ENCODE results near the gene AGAP1.

The AGAP1 gene

DNA sequence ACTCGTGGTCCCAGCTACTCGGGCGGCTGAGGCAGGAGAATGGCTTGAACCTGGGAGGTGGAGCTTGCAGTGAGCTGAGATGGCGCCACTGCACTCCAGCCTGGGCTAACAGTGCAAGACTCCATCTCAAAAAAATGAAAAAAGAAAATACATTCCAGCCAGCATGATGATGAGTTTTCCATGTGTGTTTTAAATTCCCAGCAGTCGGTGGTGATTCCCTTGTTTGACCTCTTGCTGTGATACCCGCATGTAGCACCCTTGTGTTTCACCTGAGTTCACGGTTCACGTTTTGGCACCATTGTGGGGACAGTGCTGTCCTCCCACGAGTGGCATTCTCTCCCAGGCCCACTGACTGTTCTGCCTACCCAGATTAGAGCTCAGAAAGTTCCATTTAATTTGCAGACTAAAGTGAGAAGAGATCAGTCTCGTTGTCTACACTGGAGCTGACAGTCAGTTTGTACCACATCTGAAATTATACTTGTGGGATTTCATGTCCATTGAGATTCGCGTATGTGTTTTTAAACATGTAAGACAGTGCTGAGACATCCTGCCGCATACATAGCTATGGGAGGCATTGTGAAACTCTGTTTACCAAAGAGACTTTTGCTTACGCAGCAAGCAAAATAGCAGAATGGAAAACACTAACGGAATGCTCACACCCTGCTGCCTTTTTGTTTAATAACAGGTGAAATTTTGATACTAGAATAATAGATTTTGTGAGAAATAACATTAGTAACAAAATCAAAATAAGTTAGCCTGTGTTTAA, 517.3 kb downstream of the AGAP1 start:
- H3K4me3 ChIP-seq (ENCODE audit: low read depth, low read length) = no peak overlapping the region

DNA sequence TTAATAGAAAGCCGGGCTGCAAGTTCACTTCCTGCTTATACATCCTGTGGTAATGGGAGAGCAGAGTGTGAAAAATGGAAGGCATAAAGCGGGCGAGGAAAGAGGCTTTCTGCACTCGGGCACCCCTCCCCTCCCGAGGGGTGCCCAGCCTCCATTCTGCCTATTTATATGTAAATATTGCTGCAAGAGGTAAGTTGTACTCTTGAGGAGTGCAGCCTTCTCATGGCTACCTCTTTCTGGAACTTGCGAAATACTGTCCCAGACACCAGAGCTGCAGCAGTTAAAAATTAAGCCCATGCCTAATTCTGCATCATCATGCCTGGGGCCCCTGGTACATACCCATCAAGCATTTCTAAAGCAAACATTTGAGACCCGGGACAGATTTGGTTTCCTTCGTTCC, 518.3 kb downstream of the AGAP1 start:
- H3K4me3 ChIP-seq (ENCODE audit: low read depth, low read length) = no peak overlapping the region

GRCh38 chr2:236014408-236015131, 520.7 kb downstream of the AGAP1 start:
- no peak overlapping the region for H3K4me3 ChIP-seq (ENCODE audit: low read depth, low read length)

DNA sequence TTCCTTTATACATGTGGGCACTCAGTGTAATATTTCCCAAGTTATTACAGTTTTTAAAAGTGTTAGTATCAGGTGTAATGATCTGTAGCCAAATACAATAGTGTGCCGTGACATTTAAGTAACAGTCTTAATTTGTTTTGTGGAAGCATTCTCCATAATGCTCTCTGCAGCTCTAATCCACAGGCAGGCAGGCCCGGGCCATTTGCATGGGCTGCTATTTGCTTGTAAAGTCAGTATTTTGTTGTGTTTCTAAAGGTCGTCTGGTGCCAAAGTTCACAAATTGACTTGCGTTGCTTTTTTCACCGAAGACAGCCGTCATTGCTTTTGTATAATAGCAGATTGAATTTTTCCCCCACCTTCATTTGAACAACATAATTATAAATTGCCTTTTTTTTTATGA, 521.3 kb downstream of the AGAP1 start:
- no peak overlapping the region for H3K4me3 ChIP-seq (ENCODE audit: low read depth, low read length)

GRCh38 chr2:236016496-236016895, 522.7 kb downstream of the AGAP1 start:
- H3K4me3 ChIP-seq (ENCODE audit: low read depth, low read length) = no peak overlapping the region

DNA sequence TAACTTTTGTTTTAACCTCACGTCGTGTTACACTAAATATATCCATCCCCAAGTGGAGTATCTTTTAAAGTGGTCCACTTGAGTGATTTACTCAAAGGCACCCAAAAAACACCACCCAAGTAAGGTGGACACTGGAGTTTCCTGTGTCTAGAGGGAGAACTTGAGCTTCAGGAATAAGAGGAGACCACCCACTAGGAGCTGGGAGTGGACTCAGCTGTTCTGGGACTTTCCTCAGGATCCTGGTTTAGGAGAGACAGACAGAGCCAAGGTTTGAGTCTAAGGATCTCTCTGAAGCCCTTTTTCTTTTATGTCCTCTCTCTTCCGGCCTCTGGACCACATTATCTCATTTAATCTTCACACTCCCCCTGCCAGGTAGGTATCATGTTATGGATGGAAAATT, 523.6 kb downstream of the AGAP1 start:
- H3K4me3 ChIP-seq (ENCODE audit: low read depth, low read length) = no peak overlapping the region

GRCh38 chr2:236019434-236019833, 525.6 kb downstream of the AGAP1 start:
- no peak overlapping the region for H3K4me3 ChIP-seq (ENCODE audit: low read depth, low read length)

- no peak overlapping the region for H3K4me3 ChIP-seq (ENCODE audit: low read depth, low read length)
These were observed 527.7 kb downstream of the AGAP1 start for GRCh38 chr2:236021499-236022057.

DNA sequence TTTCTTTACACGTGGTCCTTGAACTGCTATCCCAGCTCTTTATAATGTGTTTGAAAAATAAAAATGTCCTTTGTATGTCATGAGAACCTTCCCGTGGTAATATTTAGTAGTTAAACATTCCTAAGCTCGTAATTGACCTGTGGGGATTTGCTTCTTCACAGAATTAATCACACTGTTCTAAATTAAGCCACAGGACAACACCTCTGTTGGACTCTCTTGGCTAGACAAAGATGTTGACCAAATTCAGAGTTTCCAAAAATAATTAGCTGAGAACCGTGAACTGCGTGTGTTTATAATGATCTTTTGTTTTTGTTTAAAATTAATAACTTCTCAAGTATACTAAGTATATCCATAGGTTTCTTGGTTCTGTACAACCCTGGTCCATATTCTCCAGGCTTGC, 528.3 kb downstream of the AGAP1 start:
- no peak overlapping the region for H3K4me3 ChIP-seq (ENCODE audit: low read depth, low read length)

- H3K4me3 ChIP-seq (ENCODE audit: low read depth, low read length) = no peak overlapping the region
These were observed 532.0 kb downstream of the AGAP1 start for GRCh38 chr2:236025892-236026291.

DNA sequence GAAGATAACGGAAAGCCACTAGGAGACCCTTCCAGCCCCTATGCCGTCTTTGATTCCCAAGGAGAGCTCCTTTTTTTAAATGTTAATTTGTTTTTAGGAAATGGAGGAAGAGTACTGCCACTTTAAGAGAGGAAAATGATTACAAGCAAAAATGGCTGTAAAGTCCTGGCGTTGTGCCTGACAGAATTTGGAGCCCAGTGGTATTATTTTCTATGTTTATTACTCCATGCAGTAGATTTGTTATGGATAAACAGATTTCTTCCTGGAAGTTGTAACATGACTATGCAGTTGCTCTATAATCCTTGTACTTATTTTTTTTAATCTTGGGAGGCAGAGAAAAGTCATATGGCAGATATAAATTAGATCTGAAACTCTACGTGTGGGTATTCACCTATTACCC, 533.0 kb downstream of the AGAP1 start:
- H3K4me3 ChIP-seq (ENCODE audit: low read depth, low read length) = no peak overlapping the region

DNA sequence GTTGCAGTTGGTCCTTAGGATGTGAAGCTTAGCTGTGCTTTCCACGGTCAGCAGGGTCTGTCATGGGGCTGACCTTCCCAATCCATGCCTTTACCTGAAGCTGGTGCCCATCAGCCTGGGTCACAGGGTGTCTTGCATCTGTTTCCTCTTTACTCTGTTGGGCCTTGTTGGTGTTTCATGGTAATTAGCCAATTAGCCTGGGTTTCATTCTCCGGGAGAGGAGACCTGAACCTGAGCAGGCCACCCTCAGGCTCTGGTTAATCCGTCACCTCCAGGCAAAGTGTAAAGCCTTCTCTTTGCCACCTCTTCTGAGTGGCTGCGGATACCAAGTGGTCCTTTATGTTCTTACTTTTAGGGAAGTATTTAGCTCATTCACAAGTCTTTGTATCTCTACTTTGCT, 534.2 kb downstream of the AGAP1 start:
- no peak overlapping the region for H3K4me3 ChIP-seq (ENCODE audit: low read depth, low read length)

- no peak overlapping the region for H3K4me3 ChIP-seq (ENCODE audit: low read depth, low read length)
These were observed 539.6 kb downstream of the AGAP1 start for GRCh38 chr2:236033462-236033861.

- H3K4me3 ChIP-seq (ENCODE audit: low read depth, low read length) = no peak overlapping the region
These were observed 541.1 kb downstream of the AGAP1 start for GRCh38 chr2:236034974-236035373.

GRCh38 chr2:236036045-236036444, 542.2 kb downstream of the AGAP1 start:
- H3K4me3 ChIP-seq (ENCODE audit: low read depth, low read length) = no peak overlapping the region

DNA sequence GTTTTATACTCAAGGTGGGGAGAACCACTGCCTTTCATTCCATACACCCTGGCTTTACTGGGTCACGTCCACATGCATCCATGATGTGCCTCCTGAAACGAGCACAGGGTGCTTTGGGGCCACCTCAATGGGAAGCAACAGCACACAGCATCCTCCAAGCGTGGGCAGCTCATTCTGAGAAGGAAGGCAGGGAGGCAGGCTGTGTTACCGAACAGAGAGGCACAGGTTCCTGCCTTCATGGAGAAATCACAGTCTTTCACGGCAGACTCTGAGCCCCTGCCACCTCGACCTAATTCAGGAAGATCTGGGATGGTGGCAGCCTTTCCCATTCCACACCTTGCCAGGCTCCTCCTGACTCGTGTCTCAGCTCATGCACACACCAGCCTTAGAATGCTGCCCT, 544.3 kb downstream of the AGAP1 start:
- H3K4me3 ChIP-seq (ENCODE audit: low read depth, low read length) = no peak overlapping the region

- H3K4me3 ChIP-seq (ENCODE audit: low read depth, low read length) = no peak overlapping the region
These were observed 546.9 kb downstream of the AGAP1 start for GRCh38 chr2:236040600-236041328.

- H3K4me3 ChIP-seq (ENCODE audit: low read depth, low read length) = no peak overlapping the region
These were observed 547.8 kb downstream of the AGAP1 start for GRCh38 chr2:236041616-236042015.

- H3K4me3 ChIP-seq (ENCODE audit: low read depth, low read length) = no peak overlapping the region
These were observed 548.2 kb downstream of the AGAP1 start for GRCh38 chr2:236042087-236042486.

DNA sequence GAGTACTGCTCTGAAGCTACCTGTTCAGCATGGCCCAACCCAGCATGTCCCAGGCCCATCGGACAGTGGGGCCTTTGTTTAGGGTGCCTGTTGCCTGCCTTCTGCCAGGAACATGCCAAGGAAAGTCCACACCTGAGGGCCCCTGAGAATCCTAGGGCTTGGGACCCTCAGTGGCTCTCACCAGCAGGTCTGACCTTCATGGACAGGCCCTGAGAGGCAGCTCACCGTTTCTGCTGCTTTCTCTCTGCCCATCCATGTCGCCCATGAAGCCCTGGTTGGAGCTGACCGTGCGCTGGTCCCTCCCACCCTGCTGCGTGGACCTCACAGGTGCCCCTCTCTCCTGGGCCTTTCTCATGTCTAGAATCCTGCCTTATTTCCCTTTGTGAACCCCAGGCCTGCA, 550.3 kb downstream of the AGAP1 start:
- H3K4me3 ChIP-seq (ENCODE audit: low read depth, low read length) = no peak overlapping the region

All from iPS-11a (cell line).